Measurements from ENCODE around the gene RFPL3.

The RFPL3 gene

DNA sequence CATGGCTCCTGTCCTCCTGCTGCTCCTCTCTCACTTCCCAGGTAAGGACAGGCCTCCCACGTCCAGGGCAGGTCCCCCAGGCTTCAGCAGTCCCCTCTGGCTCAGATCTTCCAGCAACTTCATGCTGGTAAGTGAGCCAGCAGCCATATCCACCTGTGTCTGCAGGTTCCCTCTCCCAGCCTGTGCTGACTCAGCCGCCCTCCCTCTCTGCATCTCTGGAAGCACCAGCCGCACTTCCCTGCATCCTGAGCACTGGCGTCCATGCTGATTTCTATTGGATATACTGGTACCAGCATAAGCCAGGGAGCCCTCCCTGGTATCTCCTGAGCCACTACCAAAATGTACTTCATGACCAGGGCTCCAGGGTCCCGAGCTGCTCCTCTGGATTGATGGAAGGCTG is 19.0 kb downstream of the RFPL3 start:
- ATAC-seq (ENCODE audit: low read depth): peak; percentile 48; the same call in 1 of the 3 replicates
- no peaks in the 10 kb centered on the region for H3K27me3 ChIP-seq (ENCODE audit: insufficient read depth, poor library complexity, severe bottlenecking)
- no peaks in the 10 kb centered on the region for H3K36me3 ChIP-seq (ENCODE audit: low read depth)
- no peaks in the 10 kb centered on the region for H3K9me3 ChIP-seq (ENCODE audit: severe bottlenecking)
- TF ChIP-seq, protein P1, sequence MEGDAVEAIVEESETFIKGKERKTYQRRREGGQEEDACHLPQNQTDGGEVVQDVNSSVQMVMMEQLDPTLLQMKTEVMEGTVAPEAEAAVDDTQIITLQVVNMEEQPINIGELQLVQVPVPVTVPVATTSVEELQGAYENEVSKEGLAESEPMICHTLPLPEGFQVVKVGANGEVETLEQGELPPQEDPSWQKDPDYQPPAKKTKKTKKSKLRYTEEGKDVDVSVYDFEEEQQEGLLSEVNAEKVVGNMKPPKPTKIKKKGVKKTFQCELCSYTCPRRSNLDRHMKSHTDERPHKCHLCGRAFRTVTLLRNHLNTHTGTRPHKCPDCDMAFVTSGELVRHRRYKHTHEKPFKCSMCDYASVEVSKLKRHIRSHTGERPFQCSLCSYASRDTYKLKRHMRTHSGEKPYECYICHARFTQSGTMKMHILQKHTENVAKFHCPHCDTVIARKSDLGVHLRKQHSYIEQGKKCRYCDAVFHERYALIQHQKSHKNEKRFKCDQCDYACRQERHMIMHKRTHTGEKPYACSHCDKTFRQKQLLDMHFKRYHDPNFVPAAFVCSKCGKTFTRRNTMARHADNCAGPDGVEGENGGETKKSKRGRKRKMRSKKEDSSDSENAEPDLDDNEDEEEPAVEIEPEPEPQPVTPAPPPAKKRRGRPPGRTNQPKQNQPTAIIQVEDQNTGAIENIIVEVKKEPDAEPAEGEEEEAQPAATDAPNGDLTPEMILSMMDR (IDR thresholded peaks at IDR 0.05; ENCODE audit: poor library complexity, severe bottlenecking): no peak
- H3K27ac ChIP-seq (ENCODE audit: poor library complexity, severe bottlenecking): no peak overlapping the region
- no peak overlapping the region for H3K4me3 ChIP-seq (ENCODE audit: severe bottlenecking)
- no peaks in the 10 kb centered on the region for H3K4me1 ChIP-seq (ENCODE audit: insufficient read depth, poor library complexity, severe bottlenecking)
- DNase-seq (ENCODE audit: low spot score): no peak

DNA sequence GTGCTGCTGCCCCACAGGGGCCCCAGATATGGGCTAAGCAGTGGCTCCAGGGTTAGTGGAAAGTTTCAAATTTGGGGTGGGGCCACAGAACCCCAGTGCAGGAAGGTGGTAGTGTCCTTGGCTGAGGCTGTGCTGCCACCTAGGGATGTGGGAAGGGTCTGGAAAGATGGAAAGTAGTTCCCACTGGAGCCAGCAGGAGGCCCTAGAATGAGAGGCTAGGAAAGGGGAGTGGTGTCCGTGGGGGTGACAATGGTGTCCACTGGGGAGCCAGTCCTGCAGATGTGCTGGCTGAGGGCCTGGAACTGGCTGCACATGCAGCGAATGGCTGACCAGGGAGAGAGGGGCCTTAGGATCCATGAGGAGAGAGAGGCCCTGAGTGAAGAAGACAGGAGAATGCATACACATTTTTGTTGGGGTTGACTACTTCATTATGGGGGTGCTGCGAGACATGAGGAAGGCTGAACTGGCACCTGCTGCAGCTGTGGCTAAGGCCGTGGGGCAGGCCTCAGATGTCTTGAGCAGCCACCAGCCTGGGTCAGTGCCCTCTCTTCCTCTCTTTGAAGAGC is 21.1 kb downstream of the RFPL3 start:
- peak; percentile 70 for ATAC-seq (ENCODE audit: low read depth)
- TF ChIP-seq, protein P1 (IDR thresholded peaks at IDR 0.05; ENCODE audit: poor library complexity, severe bottlenecking): peak; percentile 56
- Histone ChIP-seq H3K36me3 (ENCODE audit: low read depth) (no peaks in the 10 kb centered on the region), H3K27ac (ENCODE audit: poor library complexity, severe bottlenecking) (no peak overlapping the region), H3K4me3 (ENCODE audit: severe bottlenecking) (no peak overlapping the region), H3K27me3 (ENCODE audit: insufficient read depth, poor library complexity, severe bottlenecking) (no peaks in the 10 kb centered on the region), H3K4me1 (ENCODE audit: insufficient read depth, poor library complexity, severe bottlenecking) (no peaks in the 10 kb centered on the region), H3K9me3 (ENCODE audit: severe bottlenecking) (no peaks in the 10 kb centered on the region)
- DNase-seq (ENCODE audit: low spot score): no peak

GRCh38 chr22:32380991-32381390 is 23.3 kb downstream of the RFPL3 start:
- Histone ChIP-seq H3K9me3 (ENCODE audit: severe bottlenecking) (no peaks in the 10 kb centered on the region), H3K27ac (ENCODE audit: poor library complexity, severe bottlenecking) (no peak overlapping the region), H3K4me3 (ENCODE audit: severe bottlenecking) (no peak overlapping the region), H3K4me1 (ENCODE audit: insufficient read depth, poor library complexity, severe bottlenecking) (no peaks in the 10 kb centered on the region), H3K27me3 (ENCODE audit: insufficient read depth, poor library complexity, severe bottlenecking) (no peaks in the 10 kb centered on the region), H3K36me3 (ENCODE audit: low read depth) (no peaks in the 10 kb centered on the region)
- ATAC-seq (ENCODE audit: low read depth) (no peak), DNase-seq (ENCODE audit: low spot score) (no peak)
- TF ChIP-seq, protein P1 (IDR thresholded peaks at IDR 0.05; ENCODE audit: poor library complexity, severe bottlenecking): no peak

DNA sequence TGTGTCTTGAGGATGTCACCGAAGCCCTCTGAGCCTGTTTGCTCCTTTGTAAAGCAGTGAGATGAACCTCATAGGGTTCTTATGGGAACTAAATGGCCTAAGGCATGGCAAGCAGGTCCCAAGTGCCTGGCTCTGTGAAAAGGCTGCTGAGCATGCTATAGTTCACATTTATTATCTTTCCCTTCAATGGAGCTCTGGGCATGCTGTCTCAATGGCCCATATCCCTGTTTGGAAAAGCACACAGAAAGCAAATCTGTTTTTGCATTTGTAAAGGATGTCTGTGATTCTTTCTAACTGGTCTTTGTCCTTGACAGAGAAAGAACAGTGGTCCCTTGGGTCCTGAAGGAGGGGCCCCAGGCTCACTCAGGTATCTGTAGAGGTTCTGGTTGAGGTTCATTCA is 28.0 kb downstream of the RFPL3 start:
- Histone ChIP-seq H3K27me3 (ENCODE audit: insufficient read depth, poor library complexity, severe bottlenecking) (no peaks in the 10 kb centered on the region), H3K27ac (ENCODE audit: poor library complexity, severe bottlenecking) (no peak overlapping the region), H3K36me3 (ENCODE audit: low read depth) (peaks cover 33% of the 10 kb centered on the region), H3K9me3 (ENCODE audit: severe bottlenecking) (no peaks in the 10 kb centered on the region), H3K4me3 (ENCODE audit: severe bottlenecking) (no peak overlapping the region), H3K4me1 (ENCODE audit: insufficient read depth, poor library complexity, severe bottlenecking) (no peaks in the 10 kb centered on the region)
- TF ChIP-seq, protein P1 (IDR thresholded peaks at IDR 0.05; ENCODE audit: poor library complexity, severe bottlenecking): no peak
- DNase-seq (ENCODE audit: low spot score) (no peak), ATAC-seq (ENCODE audit: low read depth) (no peak)

DNA sequence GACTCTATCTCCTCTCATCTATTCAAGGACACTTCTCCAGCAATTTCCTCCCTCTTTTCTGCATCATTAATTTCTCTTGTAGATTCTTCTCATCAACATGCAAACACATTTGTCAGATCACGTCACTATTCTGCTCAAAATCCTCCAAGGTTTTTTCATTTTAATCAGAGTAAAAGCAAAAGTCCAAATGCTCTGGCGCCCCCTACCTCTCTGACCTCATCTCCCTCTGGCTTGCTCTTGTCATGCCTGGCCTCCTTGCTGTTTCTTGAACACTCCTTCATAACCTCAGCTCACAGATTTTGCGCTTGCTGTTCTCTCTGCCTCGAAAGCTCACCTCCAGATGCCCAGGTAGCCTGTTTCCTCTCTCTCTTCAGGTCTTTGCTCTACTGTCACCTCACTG is 32.0 kb downstream of the RFPL3 start:
- DNase-seq (ENCODE audit: low spot score) (no peak), ATAC-seq (ENCODE audit: low read depth) (no peak)
- Histone ChIP-seq H3K27me3 (ENCODE audit: insufficient read depth, poor library complexity, severe bottlenecking) (no peaks in the 10 kb centered on the region), H3K27ac (ENCODE audit: poor library complexity, severe bottlenecking) (no peak overlapping the region), H3K9me3 (ENCODE audit: severe bottlenecking) (no peaks in the 10 kb centered on the region), H3K36me3 (ENCODE audit: low read depth) (peaks cover 73% of the 10 kb centered on the region), H3K4me3 (ENCODE audit: severe bottlenecking) (no peak overlapping the region), H3K4me1 (ENCODE audit: insufficient read depth, poor library complexity, severe bottlenecking) (no peaks in the 10 kb centered on the region)
- TF ChIP-seq, protein P1 (IDR thresholded peaks at IDR 0.05; ENCODE audit: poor library complexity, severe bottlenecking): peak; percentile 25

Measured in RWPE2 (cell line).